HG02943 (cell line): Measurements from ENCODE around the gene MED22.
A peak's percentile ranks its signal among the peaks of the same experiment; 100 is the strongest.
"Not testable (repeated sequence)": the region's sequence is repeated elsewhere in the genome, so short reads cannot be mapped to it uniquely, and the experiment has no call there.

Experiments
- ATAC-seq: cut with Tn5 transposase; IDR thresholded peaks from one replicate; pipeline ENCODE4 v1.9.1; 2021; ENCODE audit warnings: mild to moderate bottlenecking, low read depth, moderate library complexity; ENCODE audit not compliant: unreplicated experiment

MED22 gene

GRCh38 chr9:133347985-133348717 is at the start of gene MED22, which contains the start of gene RPL7A:
TSS of gene MED22 (minus strand) at chr9:133348131. CDS start at chr9:133346662, 1,469 bp downstream.
TSS of gene RPL7A (plus strand) at chr9:133348218. CDS start at chr9:133348244, 26 bp downstream.
- ATAC-seq = peak; percentile 75

GRCh38 chr9:133397370-133397769 is 49.4 kb upstream of the MED22 start:
- no peak for ATAC-seq

GRCh38 chr9:133396952-133397351 is 49.0 kb upstream of the MED22 start:
- no peak for ATAC-seq

- no peak for ATAC-seq
These were observed 46.8 kb upstream of the MED22 start for GRCh38 chr9:133394687-133395271.

GRCh38 chr9:133393399-133393798 is 45.5 kb upstream of the MED22 start:
- no peak for ATAC-seq

GRCh38 chr9:133392308-133392707 is 44.4 kb upstream of the MED22 start:
- not testable (repeated sequence) for ATAC-seq

- ATAC-seq = not testable (repeated sequence)
These were observed 43.5 kb upstream of the MED22 start for GRCh38 chr9:133391449-133391848.

GRCh38 chr9:133390713-133391112 is 42.8 kb upstream of the MED22 start:
- ATAC-seq = no peak

GRCh38 chr9:133389562-133389961 is 41.6 kb upstream of the MED22 start:
- ATAC-seq = no peak

- ATAC-seq = no peak
These were observed 41.2 kb upstream of the MED22 start for GRCh38 chr9:133389025-133389557.

GRCh38 chr9:133387680-133388079 is 39.7 kb upstream of the MED22 start:
- ATAC-seq = no peak

GRCh38 chr9:133386338-133386737 is 38.4 kb upstream of the MED22 start:
- no peak for ATAC-seq

GRCh38 chr9:133385452-133385851 is 37.5 kb upstream of the MED22 start:
- no peak for ATAC-seq

- ATAC-seq = no peak
These were observed 36.9 kb upstream of the MED22 start for GRCh38 chr9:133384736-133385321.

GRCh38 chr9:133383438-133383837 is 35.5 kb upstream of the MED22 start:
- ATAC-seq = no peak

- no peak for ATAC-seq
These were observed 34.7 kb upstream of the MED22 start for GRCh38 chr9:133382507-133383141.

GRCh38 chr9:133380734-133381133 is 32.8 kb upstream of the MED22 start:
- ATAC-seq = no peak

GRCh38 chr9:133379153-133380086 is 31.5 kb upstream of the MED22 start:
- no peak for ATAC-seq

- no peak for ATAC-seq
These were observed 30.6 kb upstream of the MED22 start for GRCh38 chr9:133378408-133378962.
